ENCODE data around the gene NADK2.

The NADK2 gene

GRCh38 chr5:36174119-36174518, 67.6 kb downstream of the NADK2 start (continued):
- no peak for TF ChIP-seq PRDM6 (tag by site-specific recombination; IDR thresholded peaks at IDR 0.05)
- no peak for TF ChIP-seq ZBTB10 (tag by site-specific recombination; IDR thresholded peaks at IDR 0.05)
- TF ChIP-seq ZBTB48 (tag by site-specific recombination; IDR thresholded peaks at IDR 0.05): no peak
- no peak for TF ChIP-seq SALL2 (tag by site-specific recombination; IDR thresholded peaks at IDR 0.05; ENCODE audit: borderline replicate concordance)
- TF ChIP-seq ZXDB (tag by site-specific recombination; IDR thresholded peaks at IDR 0.05): no peak
- no peak for TF ChIP-seq YY1 (tag by site-specific recombination; IDR thresholded peaks at IDR 0.05)

GRCh38 chr5:36173426-36173825, 68.3 kb downstream of the NADK2 start:
- Histone ChIP-seq H3K36me3 (ENCODE audit: control insufficient read depth in 2 of 2, insufficient read depth in 1 of 2, low read length in 2 of 2) (peaks cover 81 to 91% of the 10 kb centered on the region in 2 experiments), H3K4me1 (ENCODE audit: control insufficient read depth, insufficient read depth, low read length) (no peaks in the 10 kb centered on the region), H3K4me3 (ENCODE audit: low read depth, low read length) (no peak overlapping the region), H3K27ac (ENCODE audit: extremely low read depth, low read depth, low read length) (no peak overlapping the region), H3K9me3 (ENCODE audit: control insufficient read depth, insufficient read depth, low read depth, low read length) (no peaks in the 10 kb centered on the region)
- POLR2A ChIA-PET: no interaction called here
- CTCF ChIA-PET: interaction anchor here (0.6 to 1.0 kb wide), 2 partner anchors 132 to 519 kb away, joined by 4 to 5 read pairs; no protein-coding TSS in a partner anchor
- no peak for TF ChIP-seq ZFP3 (tag by site-specific recombination; IDR thresholded peaks at IDR 0.05; ENCODE audit: low read depth)
- TF ChIP-seq ZNF621 (tag by site-specific recombination; IDR thresholded peaks at IDR 0.05): no peak
- TF ChIP-seq ZNF366 (tag by site-specific recombination; conservative IDR thresholded peaks at IDR 0.05): no peak
- TF ChIP-seq ZNF391 (tag by site-specific recombination; IDR thresholded peaks at IDR 0.05; ENCODE audit: borderline replicate concordance, low read depth): no peak
- no peak for TF ChIP-seq BCL11B (tag by site-specific recombination; IDR thresholded peaks at IDR 0.05; ENCODE audit: low read depth)
- TF ChIP-seq ZNF324 (tag by site-specific recombination; IDR thresholded peaks at IDR 0.05): no peak
- no peak for TF ChIP-seq HIC1 (tag by site-specific recombination; IDR thresholded peaks at IDR 0.05)
- no peak for TF ChIP-seq SCRT2 (tag by site-specific recombination; IDR thresholded peaks at IDR 0.05)
- no peak for TF ChIP-seq ZNF24 (tag by site-specific recombination; IDR thresholded peaks at IDR 0.05)
- no peak for TF ChIP-seq ZNF843 (tag by site-specific recombination; IDR thresholded peaks at IDR 0.05)
- no peak for TF ChIP-seq ZNF580 (tag by site-specific recombination; IDR thresholded peaks at IDR 0.05)
- TF ChIP-seq ZSCAN23 (tag by site-specific recombination; IDR thresholded peaks at IDR 0.05): no peak
- TF ChIP-seq ZNF529 (tag by site-specific recombination; IDR thresholded peaks at IDR 0.05; ENCODE audit: insufficient replicate concordance): no peak
- TF ChIP-seq ZNF518A (tag by site-specific recombination; conservative IDR thresholded peaks at IDR 0.05; ENCODE audit: low read depth): no peak
- no peak for TF ChIP-seq BCL6B (tag by site-specific recombination; IDR thresholded peaks at IDR 0.05)
- no peak for TF ChIP-seq ZNF624 (tag by site-specific recombination; IDR thresholded peaks at IDR 0.05)
